Ishikawa (cell line): ENCODE data around the gene RFESD.

ENCODE experiments used
- CEBPB ChIP-seq: IDR thresholded peaks from 2 replicates; pipeline ENCODE4 v1.6.1; 2012
- CREB1 ChIP-seq: IDR thresholded peaks from 2 replicates; pipeline ENCODE4 v1.6.1; 2012; ENCODE audit warnings: low read depth
- EGR1 ChIP-seq: IDR thresholded peaks from 2 replicates; pipeline ENCODE4 v1.6.1; 2012
- EP300 ChIP-seq: IDR thresholded peaks from 2 replicates; pipeline ENCODE4 v1.6.1; 2012; ENCODE audit warnings: borderline replicate concordance
- FOXM1 ChIP-seq: IDR thresholded peaks from 2 replicates; pipeline ENCODE4 v1.6.1; 2012; ENCODE audit warnings: low read depth, borderline replicate concordance
- NFIC ChIP-seq: IDR thresholded peaks from 2 replicates; pipeline ENCODE4 v1.6.1; 2012
- RAD21 ChIP-seq: IDR thresholded peaks from 2 replicates; pipeline ENCODE4 v1.6.1; 2012; ENCODE audit warnings: low read depth
- TCF12 ChIP-seq: IDR thresholded peaks from 2 replicates; pipeline ENCODE4 v1.6.1; 2012; ENCODE audit warnings: low read depth
- YY1 ChIP-seq: IDR thresholded peaks from 2 replicates; pipeline ENCODE4 v1.6.1; 2012; ENCODE audit warnings: low read depth
- ZBTB7A ChIP-seq: IDR thresholded peaks from 2 replicates; pipeline ENCODE4 v1.6.1; 2012; ENCODE audit warnings: low read depth
- TF ChIP-seq, protein P1 (sequence below): IDR thresholded peaks from 2 replicates; pipeline ENCODE4 v1.6.1; 2012
- TF ChIP-seq, protein P2 (sequence below): IDR thresholded peaks from 2 replicates; pipeline ENCODE4 v1.6.1; 2012; ENCODE audit warnings: low read depth, mild to moderate bottlenecking

DNA sequence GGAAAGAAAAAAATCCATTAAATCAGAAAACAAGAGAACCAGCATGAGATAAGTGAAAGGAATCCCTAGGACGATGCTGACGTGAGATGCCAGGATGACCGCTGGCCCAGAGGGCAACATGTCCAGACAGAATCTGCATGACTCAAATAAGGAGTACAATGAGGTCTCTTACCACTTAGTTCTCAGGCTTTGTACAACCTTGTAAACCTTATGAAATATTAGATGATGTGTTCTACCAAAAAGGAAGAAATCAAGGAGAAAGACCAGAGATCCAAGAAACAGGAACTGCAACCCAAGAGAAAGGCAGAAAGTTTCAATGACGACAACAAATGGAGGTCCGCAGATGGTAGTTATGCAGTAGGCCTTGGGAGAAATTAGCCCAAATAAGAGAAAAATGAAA is 29.5 kb upstream of the RFESD start:
- TF ChIP-seq EP300 (no peak), YY1 (no peak), CEBPB (no peak), FOXM1 (no peak), TCF12 (no peak), CREB1 (no peak), ZBTB7A (no peak), NFIC (no peak), EGR1 (no peak), RAD21 (no peak)
- TF ChIP-seq, protein P1, sequence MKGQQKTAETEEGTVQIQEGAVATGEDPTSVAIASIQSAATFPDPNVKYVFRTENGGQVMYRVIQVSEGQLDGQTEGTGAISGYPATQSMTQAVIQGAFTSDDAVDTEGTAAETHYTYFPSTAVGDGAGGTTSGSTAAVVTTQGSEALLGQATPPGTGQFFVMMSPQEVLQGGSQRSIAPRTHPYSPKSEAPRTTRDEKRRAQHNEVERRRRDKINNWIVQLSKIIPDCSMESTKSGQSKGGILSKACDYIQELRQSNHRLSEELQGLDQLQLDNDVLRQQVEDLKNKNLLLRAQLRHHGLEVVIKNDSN: no peak
- TF ChIP-seq, protein P2, sequence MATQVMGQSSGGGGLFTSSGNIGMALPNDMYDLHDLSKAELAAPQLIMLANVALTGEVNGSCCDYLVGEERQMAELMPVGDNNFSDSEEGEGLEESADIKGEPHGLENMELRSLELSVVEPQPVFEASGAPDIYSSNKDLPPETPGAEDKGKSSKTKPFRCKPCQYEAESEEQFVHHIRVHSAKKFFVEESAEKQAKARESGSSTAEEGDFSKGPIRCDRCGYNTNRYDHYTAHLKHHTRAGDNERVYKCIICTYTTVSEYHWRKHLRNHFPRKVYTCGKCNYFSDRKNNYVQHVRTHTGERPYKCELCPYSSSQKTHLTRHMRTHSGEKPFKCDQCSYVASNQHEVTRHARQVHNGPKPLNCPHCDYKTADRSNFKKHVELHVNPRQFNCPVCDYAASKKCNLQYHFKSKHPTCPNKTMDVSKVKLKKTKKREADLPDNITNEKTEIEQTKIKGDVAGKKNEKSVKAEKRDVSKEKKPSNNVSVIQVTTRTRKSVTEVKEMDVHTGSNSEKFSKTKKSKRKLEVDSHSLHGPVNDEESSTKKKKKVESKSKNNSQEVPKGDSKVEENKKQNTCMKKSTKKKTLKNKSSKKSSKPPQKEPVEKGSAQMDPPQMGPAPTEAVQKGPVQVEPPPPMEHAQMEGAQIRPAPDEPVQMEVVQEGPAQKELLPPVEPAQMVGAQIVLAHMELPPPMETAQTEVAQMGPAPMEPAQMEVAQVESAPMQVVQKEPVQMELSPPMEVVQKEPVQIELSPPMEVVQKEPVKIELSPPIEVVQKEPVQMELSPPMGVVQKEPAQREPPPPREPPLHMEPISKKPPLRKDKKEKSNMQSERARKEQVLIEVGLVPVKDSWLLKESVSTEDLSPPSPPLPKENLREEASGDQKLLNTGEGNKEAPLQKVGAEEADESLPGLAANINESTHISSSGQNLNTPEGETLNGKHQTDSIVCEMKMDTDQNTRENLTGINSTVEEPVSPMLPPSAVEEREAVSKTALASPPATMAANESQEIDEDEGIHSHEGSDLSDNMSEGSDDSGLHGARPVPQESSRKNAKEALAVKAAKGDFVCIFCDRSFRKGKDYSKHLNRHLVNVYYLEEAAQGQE: no peak
